Large intestine (tissue), 3 donors: Measurements from ENCODE around the gene WWOX. TPM values are rescaled to one million over a fixed set of nuclear protein-coding genes. Genes with fewer than 3 reads are reported as not detected.
A peak's percentile ranks its signal among the peaks of the same experiment; 100 is the strongest.

Experiments used
- DNase-seq, 2 donors: peaks; one replicate each; pipeline versions ENCODE4 v3.0.0 to v3.0.0-alpha.2; 2013
- H3K27ac ChIP-seq: one replicate; pipeline ENCODE4 v1.5.1; 2013; ENCODE audit warnings: low read length
- H3K27me3 ChIP-seq: 2 replicates; pipeline ENCODE4 v1.6.1; 2013; ENCODE audit warnings: low read length; ENCODE audit not compliant: control insufficient read depth, insufficient read depth
- H3K36me3 ChIP-seq: 2 replicates; pipeline ENCODE4 v1.6.1; 2013; ENCODE audit warnings: low read length; ENCODE audit not compliant: control insufficient read depth, insufficient read depth
- H3K4me1 ChIP-seq: one replicate; pipeline ENCODE4 v1.6.1; 2013; ENCODE audit warnings: low read length; ENCODE audit not compliant: control insufficient read depth, insufficient read depth
- H3K4me3 ChIP-seq: one replicate; pipeline ENCODE4 v1.5.1; 2013; ENCODE audit warnings: low read length
- H3K9me3 ChIP-seq: one replicate; pipeline ENCODE4 v1.6.1; 2013; ENCODE audit warnings: mild to moderate bottlenecking, low read depth, low read length, moderate library complexity; ENCODE audit not compliant: control insufficient read depth
- WGBS: methylation state at CpG from one replicate; pipeline ENCODE4 v1.1.5; 2013; ENCODE audit warnings: low lambda C conversion rate; ENCODE audit not compliant: insufficient coverage; 5-methylcytosine and 5-hydroxymethylcytosine counted together
- polyA plus RNA-seq: library from polyadenylated mRNA; unstranded; fragments of 120-200 nt; gene quantifications from one replicate; pipeline ENCODE4 v1.2.1, GENCODE V29; 2013

The WWOX gene
- polyA plus RNA-seq, 1 donor = 16.2 TPM

DNA sequence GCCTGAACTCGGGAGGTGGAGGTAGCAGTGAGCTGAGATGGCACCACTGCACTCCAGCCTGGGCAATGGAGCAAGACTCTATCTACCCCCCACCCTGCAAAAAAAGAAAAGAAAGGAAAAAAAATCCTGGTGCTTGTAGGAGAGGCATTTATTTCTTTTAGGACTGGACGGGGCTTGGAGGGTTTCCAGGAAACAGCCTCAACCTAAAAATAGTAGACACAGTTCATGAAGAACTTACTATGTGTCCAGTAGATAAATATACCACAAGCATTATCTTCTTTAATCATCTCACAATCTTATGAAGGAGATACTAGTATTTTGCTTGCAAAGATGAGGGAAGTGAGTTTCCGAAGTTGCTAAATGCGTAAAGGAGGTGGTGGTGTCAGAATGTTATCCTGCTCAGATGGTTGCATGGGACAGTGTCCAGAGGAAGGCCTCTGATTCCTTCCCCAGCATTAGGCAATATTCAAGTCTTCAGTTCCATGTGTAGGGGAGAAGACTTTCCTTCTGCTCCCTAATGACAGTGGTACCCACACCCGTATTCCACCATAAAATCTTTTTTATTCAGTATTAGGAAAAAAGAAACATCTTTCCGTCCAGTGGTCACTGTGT lies 263.2 kb downstream of the WWOX start:
- H3K36me3 ChIP-seq = no peaks in the 10 kb centered on the region
- WGBS = no CpG with 5 or more reads among the region's 6 CpGs
- no peak overlapping the region for H3K27ac ChIP-seq
- peak in 1 of 2 donors; percentile 12 for DNase-seq
- H3K9me3 ChIP-seq = no peaks in the 10 kb centered on the region
- H3K27me3 ChIP-seq = no peaks in the 10 kb centered on the region
- no peaks in the 10 kb centered on the region for H3K4me1 ChIP-seq
- no peak overlapping the region for H3K4me3 ChIP-seq

DNA sequence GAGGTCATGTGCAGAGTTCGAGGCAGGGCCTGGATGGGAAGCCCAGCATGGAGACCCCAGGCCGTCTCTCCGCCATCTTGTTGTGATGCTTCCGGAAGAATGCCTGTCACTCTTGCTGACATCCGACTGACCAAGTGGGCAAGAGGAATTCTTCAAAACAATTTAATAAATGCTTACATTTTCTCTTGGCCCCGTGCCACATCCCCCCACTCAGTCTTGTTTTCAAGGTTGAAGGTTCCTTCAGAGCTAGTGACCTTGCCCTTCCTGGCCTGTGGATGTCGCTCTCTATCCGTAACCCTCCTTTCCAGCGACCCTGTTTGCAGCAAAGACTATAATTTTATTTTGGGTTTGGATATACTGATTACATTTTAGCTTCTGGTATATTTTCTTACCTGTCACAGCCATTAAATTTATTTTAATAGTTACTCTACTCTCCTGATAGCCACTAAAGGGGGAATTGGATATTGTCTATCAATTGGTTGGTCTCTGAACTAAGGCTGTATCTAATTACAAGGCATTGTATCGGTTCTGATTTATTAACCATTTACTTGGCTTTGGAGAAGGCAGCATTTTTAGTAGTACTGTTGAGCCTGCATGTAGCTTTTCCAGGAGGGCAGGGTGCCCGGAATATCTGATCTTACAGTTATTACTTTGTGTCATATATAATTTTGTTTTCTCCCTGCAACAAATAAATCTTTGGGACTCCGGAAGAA lies 264.5 kb downstream of the WWOX start:
- H3K36me3 ChIP-seq = no peaks in the 10 kb centered on the region
- H3K9me3 ChIP-seq = no peaks in the 10 kb centered on the region
- H3K27me3 ChIP-seq = no peaks in the 10 kb centered on the region
- DNase-seq = no peak
- no peak overlapping the region for H3K4me3 ChIP-seq
- H3K27ac ChIP-seq = no peak overlapping the region
- 84% methylated on average over 5 of the region's 12 CpGs for WGBS
- no peaks in the 10 kb centered on the region for H3K4me1 ChIP-seq

DNA sequence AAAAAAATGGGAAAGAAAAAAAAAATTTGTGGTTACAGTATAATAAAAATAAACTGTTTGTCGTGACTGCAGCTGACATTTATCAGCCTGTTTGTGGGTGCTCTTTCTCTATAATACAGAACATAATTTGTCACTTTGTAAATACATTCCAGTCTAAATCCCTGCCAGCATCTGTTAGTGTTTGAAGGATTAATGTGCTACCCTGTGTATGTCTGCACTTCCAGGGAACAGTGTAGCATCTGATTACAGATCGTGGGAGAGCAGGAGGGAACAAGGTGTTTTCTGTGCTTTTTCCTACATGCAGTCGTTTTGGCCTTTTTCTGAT lies 265.1 kb downstream of the WWOX start:
- Histone ChIP-seq H3K4me1 (no peaks in the 10 kb centered on the region), H3K27me3 (no peaks in the 10 kb centered on the region), H3K9me3 (no peaks in the 10 kb centered on the region), H3K27ac (no peak overlapping the region), H3K4me3 (no peak overlapping the region), H3K36me3 (no peaks in the 10 kb centered on the region)
- 20% methylated on average over 1 of the region's 3 CpGs for WGBS
- no peak for DNase-seq

DNA sequence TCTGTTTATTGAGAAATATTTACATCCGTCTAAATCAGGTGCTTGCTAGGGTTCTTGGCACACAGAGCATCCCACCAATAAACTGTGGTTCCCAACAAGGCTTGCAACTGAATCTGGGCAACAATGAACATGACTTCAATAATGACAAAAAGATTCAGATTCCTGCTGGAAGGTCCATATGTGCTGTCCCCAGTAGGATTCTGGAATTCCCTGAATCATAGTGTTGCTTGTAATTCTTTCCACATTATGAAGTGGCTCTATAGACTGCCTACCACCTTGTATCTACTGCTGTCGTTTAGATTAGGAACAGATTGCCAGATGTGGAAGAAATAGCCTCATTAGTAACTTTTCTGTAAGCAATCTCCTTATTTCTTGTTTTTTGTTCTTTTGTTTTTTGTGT lies 265.9 kb downstream of the WWOX start:
- WGBS = no CpG with 5 or more reads among the region's 2 CpGs
- Histone ChIP-seq H3K4me1 (no peaks in the 10 kb centered on the region), H3K36me3 (no peaks in the 10 kb centered on the region), H3K27ac (no peak overlapping the region), H3K9me3 (no peaks in the 10 kb centered on the region), H3K27me3 (no peaks in the 10 kb centered on the region), H3K4me3 (no peak overlapping the region)
- DNase-seq = no peak

DNA sequence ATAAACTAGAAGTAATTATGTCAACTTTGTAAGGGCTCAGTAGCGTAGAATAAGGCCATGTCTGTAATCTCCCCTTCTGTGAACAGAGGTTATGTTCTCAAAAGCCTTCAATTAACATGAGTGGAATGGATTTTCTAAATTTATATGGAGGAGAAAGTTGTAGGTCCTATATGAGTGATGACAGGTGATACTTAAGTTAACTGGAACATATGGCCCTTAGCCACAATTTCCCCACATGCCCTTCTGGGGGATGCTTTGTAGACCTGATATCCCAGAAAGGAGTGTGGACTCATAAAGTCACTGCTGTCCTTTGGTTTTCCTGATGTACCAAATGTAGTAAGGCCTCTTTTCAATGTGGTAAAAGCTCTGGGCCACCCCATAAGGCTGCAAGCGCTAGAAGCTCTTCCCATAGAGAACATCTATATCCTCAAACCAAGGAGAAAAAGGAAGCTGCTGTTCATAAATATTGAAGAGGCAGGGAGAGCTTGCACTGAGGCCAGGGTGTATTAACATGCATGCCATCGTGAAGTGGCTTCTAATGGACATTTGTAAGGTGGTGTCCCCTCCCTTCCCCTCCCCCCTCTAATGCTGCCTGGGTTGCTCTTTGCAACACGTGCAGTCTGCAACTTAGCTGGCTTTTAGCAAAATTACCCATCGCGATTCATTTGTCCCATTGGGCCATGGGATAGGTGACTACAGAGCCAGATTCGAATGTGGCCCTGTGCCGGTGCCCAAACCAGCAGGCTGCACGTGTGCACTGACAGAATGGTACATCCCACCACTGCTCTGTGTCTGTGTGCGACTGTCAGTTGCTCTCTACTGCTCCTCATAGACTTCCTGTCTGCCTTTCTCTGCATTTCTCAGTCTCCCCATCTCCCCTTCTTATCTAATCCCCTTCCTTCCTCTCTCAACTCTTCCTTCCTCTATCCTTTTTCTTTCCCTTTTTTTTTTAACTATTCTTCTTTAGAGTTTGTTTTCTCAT lies 269.0 kb downstream of the WWOX start:
- H3K4me1 ChIP-seq = no peaks in the 10 kb centered on the region
- no peaks in the 10 kb centered on the region for H3K27me3 ChIP-seq
- H3K9me3 ChIP-seq = no peaks in the 10 kb centered on the region
- no peak overlapping the region for H3K27ac ChIP-seq
- H3K4me3 ChIP-seq = no peak overlapping the region
- no peak for DNase-seq
- WGBS = 94% methylated on average over 2 of the region's 10 CpGs
- no peaks in the 10 kb centered on the region for H3K36me3 ChIP-seq

DNA sequence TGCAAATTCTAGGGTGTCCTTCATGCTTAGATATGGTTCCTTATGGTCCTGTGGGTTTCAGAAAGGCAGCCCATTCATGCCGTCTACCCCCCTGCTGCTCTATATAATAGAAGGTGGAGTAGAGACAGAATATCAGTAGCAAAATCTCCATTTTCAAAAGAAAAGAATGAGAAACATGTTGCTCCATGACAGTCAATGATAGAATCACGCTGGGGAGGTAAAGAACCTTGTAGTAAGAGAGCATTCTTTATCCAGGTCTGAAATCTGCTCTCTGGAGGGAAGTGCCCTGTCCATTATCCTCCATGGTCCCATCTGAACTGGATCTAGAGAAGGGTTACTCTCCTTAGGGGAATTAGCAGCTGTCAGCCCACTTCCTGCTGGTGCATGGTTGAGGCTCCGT lies 272.8 kb downstream of the WWOX start:
- Histone ChIP-seq H3K36me3 (no peaks in the 10 kb centered on the region), H3K27me3 (no peaks in the 10 kb centered on the region), H3K9me3 (no peaks in the 10 kb centered on the region), H3K4me3 (no peak overlapping the region), H3K4me1 (no peaks in the 10 kb centered on the region), H3K27ac (no peak overlapping the region)
- no peak for DNase-seq
- WGBS = no CpG with 5 or more reads among the region's 3 CpGs

DNA sequence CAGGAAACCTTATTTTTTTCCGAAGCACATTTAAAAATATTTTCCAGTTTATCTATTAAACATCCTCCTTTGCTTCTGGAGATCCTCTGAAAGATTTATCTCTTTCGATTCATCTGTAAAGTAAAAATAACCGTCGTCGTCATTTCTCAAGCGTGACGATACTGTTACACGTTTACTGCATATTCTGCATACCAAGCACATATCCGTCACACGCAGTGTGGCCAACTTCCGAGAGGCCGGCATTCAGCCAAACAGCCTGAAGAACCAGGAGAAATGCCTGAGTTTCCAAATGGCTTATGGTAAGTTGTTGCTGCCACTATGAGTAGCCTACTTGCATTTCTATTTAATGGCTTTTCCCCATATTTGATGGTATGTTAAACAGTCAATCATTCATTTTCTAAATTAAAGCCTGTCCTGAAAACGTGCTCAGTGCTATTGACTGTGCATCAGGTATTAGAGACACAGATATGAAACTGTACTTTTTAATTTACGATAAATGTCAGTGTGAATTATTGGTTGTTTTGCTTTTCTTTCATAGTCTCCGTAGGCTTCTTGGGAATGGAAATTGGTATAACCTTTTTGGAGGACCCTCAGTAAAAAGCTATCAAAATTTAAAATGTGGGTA lies 275.7 kb downstream of the WWOX start:
- no peak for DNase-seq
- Histone ChIP-seq H3K27ac (no peak overlapping the region), H3K9me3 (no peaks in the 10 kb centered on the region), H3K27me3 (no peaks in the 10 kb centered on the region), H3K36me3 (no peaks in the 10 kb centered on the region), H3K4me3 (no peak overlapping the region), H3K4me1 (no peaks in the 10 kb centered on the region)
- WGBS = 100% methylated on average over 7 of the region's 15 CpGs

DNA sequence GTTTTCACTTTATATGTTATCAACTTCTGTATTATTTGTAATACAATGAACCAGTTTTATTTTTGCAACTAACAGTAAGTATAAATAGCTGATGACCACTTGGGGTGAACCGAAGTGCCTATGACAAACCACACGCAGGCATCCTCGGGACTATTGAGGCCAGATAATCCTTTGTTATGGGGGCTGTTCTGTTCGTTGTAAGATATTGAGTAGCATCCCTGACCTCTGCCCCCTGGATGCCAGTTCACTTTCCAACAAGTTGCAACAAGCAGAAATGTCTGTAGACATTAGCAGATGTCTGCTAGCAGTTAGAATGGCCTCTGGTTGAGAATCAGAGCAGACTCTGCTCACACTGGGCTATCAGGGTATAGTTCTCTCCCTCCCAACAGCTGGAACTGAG lies 277.0 kb downstream of the WWOX start:
- no CpG with 5 or more reads among the region's 4 CpGs for WGBS
- Histone ChIP-seq H3K4me3 (no peak overlapping the region), H3K27me3 (no peaks in the 10 kb centered on the region), H3K4me1 (no peaks in the 10 kb centered on the region), H3K9me3 (no peaks in the 10 kb centered on the region), H3K36me3 (no peaks in the 10 kb centered on the region), H3K27ac (no peak overlapping the region)
- DNase-seq = no peak

DNA sequence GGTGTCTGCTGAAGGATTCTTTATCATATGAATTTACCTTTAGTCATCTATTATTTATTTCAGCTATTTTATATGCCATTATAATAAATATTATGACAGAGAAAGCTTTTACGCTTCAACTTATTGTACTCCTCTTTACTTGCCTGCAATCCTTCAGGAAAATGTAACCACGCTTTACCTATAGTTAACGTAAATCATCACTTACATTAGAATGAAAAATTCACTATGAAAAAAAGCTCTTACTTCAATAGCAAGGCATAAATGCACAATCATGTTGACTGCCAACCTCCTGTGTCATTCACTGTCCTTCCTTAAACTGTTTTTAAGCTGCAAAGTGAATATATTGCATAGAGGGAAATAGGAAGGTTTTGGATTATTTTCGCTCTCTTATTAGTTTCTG lies 277.9 kb downstream of the WWOX start:
- Histone ChIP-seq H3K36me3 (no peaks in the 10 kb centered on the region), H3K27ac (no peak overlapping the region), H3K4me1 (no peaks in the 10 kb centered on the region), H3K27me3 (no peaks in the 10 kb centered on the region), H3K9me3 (no peaks in the 10 kb centered on the region), H3K4me3 (no peak overlapping the region)
- 100% methylated on average over 4 of the region's 4 CpGs for WGBS
- DNase-seq = no peak

DNA sequence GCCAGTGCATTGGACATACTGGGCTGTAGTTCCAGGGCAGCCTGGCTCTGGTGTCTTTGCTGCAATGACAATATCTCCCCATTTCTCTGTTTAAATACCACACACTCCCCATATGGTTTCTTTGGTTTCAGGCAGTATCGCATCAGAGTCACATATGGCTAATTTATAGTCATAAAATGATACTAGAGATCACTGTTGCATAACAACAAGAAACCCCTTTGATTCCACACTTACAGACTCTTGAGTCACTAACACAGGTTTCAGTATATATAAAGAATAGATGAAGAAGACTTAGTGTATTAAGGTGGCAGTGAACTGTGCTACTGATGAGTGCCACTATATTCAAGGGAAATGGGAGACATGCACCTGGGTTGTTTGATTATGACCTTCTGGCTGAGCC lies 281.6 kb downstream of the WWOX start:
- no CpG with 5 or more reads among the region's 1 CpG for WGBS
- DNase-seq = no peak
- Histone ChIP-seq H3K27me3 (no peaks in the 10 kb centered on the region), H3K4me1 (no peaks in the 10 kb centered on the region), H3K4me3 (no peak overlapping the region), H3K36me3 (no peaks in the 10 kb centered on the region), H3K27ac (no peak overlapping the region), H3K9me3 (no peaks in the 10 kb centered on the region)
